Activated T-helper 9 cell treated with anti-CD3 and anti-CD28 coated beads, Interleukin-2, amount 50 U/mL, for 16 hours (primary cell): ENCODE data around the gene AP1S2.

ENCODE experiments used
- DNase-seq: peaks from one replicate; pipeline ENCODE4 v3.0.0-alpha.2; 2020; ENCODE audit warnings: low read depth

Gene AP1S2

DNA sequence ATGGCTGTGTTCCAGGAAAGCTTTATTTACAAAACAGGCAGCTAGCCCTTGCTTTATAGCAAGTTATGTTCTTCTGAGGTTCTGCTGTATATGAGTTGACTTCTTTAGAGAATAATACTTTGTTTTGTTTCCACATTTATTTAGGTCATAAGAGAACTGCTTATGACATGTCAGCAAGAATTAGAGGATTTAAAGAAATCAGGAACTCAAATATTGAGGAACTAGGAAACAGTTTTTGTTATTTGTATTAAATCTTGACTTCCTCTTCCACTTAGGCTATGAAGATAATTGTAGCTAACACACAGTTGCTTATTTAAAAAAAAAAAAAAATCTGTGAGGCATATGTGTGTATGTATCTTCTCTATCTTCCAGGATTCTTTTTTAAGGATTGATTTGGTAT, 50.0 kb downstream of the AP1S2 start:
- no peak for DNase-seq

DNA sequence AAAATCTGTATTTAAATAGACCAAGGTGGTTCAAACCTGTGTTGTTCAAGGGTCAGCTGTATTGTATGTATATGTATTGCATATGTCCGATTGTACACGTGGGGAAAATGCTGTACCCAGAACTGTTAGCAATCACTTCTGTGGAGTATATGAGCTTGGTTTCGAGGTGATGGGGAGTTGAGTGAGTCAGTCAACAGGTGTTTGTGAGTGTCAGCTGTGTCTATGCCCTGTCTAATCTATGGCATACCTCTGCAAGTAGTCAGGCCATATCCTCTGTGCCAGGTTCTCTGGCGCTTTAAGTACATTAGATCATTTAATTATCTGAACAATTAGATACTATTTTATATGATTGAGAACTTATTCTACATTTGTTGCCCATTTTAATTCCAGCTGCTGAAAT, 56.9 kb downstream of the AP1S2 start:
- no peak for DNase-seq

DNA sequence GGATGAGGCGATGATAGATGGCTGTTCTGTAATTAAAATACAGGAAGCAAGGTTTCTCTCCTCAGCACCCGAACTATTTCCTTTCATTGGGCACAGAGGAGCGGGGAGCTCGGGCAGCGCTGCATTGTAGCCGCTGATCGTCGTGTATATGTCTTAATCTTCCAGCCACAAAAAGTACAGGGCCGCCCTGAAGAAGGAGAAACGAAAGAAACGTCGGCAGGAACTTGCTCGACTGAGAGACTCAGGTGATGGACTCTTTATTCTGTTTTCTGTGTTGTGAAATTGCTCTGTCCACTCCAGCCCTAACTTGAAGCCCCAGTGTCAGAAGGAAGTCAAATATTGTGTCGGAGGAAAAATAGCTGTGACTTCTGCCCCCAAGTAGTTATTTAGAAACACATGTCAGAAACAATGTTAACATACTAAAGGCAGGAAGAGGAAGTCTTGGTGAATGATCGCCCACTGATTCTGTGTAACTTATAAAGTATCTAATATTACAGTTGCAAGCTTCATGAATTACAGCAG, 63.8 kb downstream of the AP1S2 start:
- DNase-seq, result no peak

DNA sequence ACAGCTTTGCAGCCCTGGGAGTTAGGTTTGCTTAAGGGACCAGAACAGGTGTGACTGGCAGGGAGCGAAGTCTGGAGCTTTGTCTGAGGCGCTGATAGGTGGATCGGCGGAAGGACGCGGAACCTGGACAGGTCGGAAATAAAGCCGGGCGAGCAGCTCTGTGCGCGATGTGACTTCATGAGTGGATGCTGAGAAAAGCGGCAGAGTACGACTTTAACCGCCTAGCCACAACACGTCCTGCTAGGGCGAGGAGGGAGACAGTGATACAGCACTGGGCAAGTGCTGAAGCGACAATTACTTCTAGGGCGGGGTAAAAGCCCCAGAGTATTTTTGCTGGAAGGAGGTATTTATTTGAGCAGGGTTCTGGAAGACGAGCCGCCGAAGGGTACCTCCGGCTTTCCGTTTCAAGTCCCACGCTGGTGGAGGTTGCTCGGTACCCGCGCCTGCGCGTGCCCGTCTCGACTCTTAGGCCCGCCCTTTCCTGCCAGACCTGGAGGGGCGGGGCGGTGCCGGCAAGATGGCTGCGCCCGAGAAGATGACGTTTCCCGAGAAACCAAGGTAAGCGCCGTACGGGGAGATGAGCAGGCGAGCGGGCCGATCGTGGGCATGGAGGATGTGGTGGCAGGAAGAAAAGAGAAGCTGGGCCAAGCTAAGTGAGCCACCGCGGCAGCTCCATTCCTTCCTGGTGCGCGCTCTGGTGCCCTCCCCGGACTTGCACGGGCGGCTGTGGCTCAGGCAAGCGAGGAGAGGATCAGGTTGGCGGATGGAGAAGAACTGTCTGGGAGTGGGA, 64.4 kb downstream of the AP1S2 start, which contains the start of gene ZRSR2:
Gene ZRSR2, plus strand, starts transcription at position 506 of the 790 bp plus-strand sequence. Its CDS starts 12 bp downstream, at position 518.
- DNase-seq, result peak; percentile 92

DNA sequence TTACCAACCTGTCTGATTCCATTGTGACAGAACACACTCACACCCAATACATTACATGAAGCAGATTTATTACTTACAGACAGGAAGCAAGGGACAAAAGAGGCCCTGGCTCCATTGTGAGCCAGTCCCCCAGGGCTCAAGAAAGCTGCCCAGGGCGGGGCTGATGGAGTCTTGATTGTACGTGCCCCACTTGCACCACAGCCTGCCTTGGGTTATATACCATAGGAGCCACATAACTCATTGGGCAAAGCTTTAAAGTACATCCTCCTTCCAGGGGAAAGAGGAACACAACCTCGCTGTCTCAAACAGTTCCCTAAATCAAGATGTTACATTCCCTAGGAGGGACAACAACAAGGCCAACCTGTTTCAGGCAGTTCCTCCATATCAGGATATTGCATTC, 67.7 kb downstream of the AP1S2 start:
- DNase-seq, result no peak

DNA sequence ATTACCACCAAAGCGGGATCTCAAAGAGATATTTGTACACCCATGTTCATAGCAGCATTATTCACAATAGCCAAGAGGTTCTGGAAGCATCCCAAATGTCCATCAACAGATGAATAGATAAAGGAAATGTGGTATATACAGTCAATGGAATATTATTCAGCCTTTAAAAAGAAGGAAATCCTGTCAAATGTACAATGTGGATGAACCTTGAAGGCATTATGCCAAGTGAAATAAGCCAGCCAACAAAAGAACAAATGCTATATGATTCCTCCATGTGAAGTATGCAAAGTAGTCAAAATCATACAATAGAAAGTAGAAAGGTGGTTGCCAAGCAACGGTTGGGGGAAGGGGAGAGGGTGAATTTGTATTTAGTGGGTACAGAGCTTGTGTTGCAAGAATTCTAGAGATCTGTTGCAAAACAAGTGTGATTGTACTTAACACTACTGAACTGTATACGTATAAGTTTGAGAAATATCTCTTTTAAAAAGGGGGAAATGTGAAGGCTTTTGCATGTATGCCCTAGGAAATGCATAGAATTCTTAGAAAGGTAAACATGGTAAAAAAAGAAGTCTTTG, 69.3 kb downstream of the AP1S2 start:
- DNase-seq, result no peak

DNA sequence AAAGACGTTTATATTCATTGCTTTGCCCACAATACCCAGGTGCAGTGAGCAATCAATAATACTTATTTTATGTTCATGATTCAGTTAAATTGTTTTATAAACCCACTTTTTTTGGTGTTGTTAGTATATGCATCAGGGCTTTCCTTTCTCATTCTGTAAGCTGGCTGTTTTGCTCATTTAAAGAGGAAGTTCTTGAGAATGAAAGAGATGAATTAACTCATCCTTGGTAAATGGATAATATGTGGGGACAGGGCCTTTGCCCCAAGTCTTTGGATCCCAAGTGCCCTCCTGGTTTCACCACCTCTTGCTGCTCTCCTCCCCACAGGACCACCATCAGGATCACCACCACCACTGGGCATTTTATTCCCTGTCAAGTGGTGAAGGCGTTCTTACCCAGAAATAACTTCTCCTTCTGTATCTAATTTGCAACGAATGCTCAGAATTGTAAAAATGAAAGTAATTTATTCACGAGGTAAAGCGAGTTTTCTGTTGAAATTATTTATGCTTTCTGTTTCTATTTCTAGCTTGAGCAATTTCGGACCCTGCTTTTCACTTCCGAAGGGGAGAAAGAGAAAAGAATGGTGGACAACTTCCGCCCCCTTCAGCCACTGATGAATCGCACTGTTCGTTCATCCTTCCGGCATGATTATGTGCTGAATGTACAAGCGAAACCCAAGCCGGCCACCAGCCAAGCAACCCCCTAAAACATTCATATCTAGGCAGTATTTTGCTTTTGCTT, 72.5 kb downstream of the AP1S2 start:
- DNase-seq, result no peak
